Uterus (tissue), 4 donors: Measurements from ENCODE around the gene TMEM114. TPM values are rescaled to one million over a fixed set of nuclear protein-coding genes. Genes with fewer than 3 reads are reported as not detected.

ENCODE experiments used
- DNase-seq, 2 donors: peaks; one replicate each; pipeline ENCODE4 v3.0.0-alpha.2; 2019 to 2020
- H3K27ac ChIP-seq, 2 donors: fragments of 200-600 bp; sonication (generic); 1 replicate in 1 of 2; 2 replicates in 1 of 2; pipeline ENCODE4 v1.5.1; 2016 to 2018
- H3K27me3 ChIP-seq, 2 donors: fragments of 200-600 bp; sonication (generic); one replicate each; pipeline ENCODE4 v1.5.1; 2018 to 2019; ENCODE audit warnings: control low read depth in 1 of 2
- H3K36me3 ChIP-seq, 2 donors: fragments of 200-600 bp; sonication (generic); one replicate each; pipeline ENCODE4 v1.5.1; 2019; ENCODE audit warnings: control low read depth in 1 of 2
- H3K4me1 ChIP-seq, 2 donors: fragments of 200-600 bp; sonication (generic); one replicate each; pipeline ENCODE4 v1.5.1; 2018 to 2019; ENCODE audit warnings: control low read depth in 1 of 2
- H3K4me3 ChIP-seq, 2 donors: fragments of 200-600 bp; sonication (generic); 1 replicate in 1 of 2; 2 replicates in 1 of 2; pipeline ENCODE4 v1.5.1; 2018 to 2019; ENCODE audit warnings: mild to moderate bottlenecking in 1 of 2
- H3K9me3 ChIP-seq, 2 donors: fragments of 200-600 bp; sonication (generic); one replicate each; pipeline ENCODE4 v1.5.1; 2019; ENCODE audit warnings: control low read depth in 1 of 2
- POLR2A ChIP-seq, 2 donors: fragments of 450-650 bp; IDR thresholded peaks; one replicate each; pipeline ENCODE4 v1.6.1; 2016; ENCODE audit warnings: antibody characterized with exemption in 2 of 2, mild to moderate bottlenecking in 1 of 2, moderate library complexity in 1 of 2
- intact Hi-C: fragments of 100-400 bp; cut with DNase I; formaldehyde crosslinking; loops from one replicate; pipeline ENCODE4 v1.15.1; 2023; ENCODE audit warnings: low total_unique reads
- total RNA-seq, 4 donors: library from RNA; depleted of rRNA in 3 of 4; stranded (reverse); fragments of >200 nt in 3 of 4; gene quantifications; one replicate each; pipeline versions ENCODE4 v1.1.0 to v1.2.4, GENCODE V29; 2014 to 2023
- TF ChIP-seq, protein P1 (sequence below), 4 experiments: fragments of 200-600 bp in 2 of 4; fragments of 450-650 bp in 2 of 4; sonication (generic) in 2 of 4; IDR thresholded peaks; one replicate each; pipeline ENCODE4 v1.5.1; 2016 to 2019; ENCODE audit warnings: antibody characterized with exemption in 4 of 4, mild to moderate bottlenecking in 2 of 4, moderate library complexity in 1 of 4
- donor health status: DM: yes; HTN: yes; CAD: no.

TMEM114 gene
- total RNA-seq, 4 donors from 2014 or later, result not detected

DNA sequence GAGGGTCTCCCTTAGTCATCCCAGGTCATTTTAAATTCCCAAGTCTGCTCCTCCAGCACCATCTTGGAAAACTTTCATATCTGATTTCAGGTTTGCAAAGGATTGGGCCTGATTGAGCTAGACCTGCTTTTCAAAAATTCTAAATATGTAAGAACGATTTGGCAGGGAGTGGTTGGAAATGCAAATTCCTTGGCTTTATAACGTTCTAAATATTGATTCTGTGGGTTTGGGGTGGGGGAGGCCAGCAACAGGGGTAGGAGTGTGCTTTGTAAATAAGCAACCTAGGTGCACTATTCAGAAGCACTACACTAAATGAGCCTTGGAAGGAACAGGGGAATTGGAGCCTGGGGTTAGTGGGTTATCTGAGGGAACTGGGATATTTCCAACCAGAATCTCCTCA, 47.9 kb downstream of the TMEM114 start:
- H3K4me3 ChIP-seq, result no peak overlapping the region
- H3K36me3 ChIP-seq, result no peaks in the 10 kb centered on the region
- DNase-seq, result no peak
- H3K27ac ChIP-seq, result no peak overlapping the region
- intact Hi-C loops, result no loop called here
- no peaks in the 10 kb centered on the region for H3K27me3 ChIP-seq
- TF ChIP-seq, protein P1, sequence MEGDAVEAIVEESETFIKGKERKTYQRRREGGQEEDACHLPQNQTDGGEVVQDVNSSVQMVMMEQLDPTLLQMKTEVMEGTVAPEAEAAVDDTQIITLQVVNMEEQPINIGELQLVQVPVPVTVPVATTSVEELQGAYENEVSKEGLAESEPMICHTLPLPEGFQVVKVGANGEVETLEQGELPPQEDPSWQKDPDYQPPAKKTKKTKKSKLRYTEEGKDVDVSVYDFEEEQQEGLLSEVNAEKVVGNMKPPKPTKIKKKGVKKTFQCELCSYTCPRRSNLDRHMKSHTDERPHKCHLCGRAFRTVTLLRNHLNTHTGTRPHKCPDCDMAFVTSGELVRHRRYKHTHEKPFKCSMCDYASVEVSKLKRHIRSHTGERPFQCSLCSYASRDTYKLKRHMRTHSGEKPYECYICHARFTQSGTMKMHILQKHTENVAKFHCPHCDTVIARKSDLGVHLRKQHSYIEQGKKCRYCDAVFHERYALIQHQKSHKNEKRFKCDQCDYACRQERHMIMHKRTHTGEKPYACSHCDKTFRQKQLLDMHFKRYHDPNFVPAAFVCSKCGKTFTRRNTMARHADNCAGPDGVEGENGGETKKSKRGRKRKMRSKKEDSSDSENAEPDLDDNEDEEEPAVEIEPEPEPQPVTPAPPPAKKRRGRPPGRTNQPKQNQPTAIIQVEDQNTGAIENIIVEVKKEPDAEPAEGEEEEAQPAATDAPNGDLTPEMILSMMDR (IDR thresholded peaks at IDR 0.05), result no peak
- TF ChIP-seq POLR2A (IDR thresholded peaks at IDR 0.05), result no peak
- no peaks in the 10 kb centered on the region for H3K4me1 ChIP-seq
- no peaks in the 10 kb centered on the region for H3K9me3 ChIP-seq

DNA sequence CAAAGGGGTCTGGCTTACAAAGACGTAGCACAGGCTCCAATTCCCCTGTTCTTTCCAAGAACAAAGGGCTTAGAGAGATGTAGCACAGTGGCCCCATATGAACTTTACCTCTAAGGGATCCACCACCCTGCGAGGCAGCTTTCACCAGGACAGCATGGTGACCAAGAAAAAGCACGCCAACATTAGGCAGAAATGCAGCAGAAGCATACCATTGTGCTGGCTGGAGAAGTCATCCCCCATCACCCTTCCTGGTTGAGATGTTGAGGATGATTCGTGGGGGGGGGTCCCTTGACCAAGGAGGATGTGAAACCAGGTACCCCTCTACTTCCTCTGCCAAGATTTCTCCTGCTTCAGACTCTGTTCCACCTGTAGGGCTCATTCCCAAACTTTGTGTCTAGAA, 48.4 kb downstream of the TMEM114 start:
- DNase-seq, result no peak
- H3K9me3 ChIP-seq, result no peaks in the 10 kb centered on the region
- intact Hi-C loops, result no loop called here
- no peak overlapping the region for H3K4me3 ChIP-seq
- no peaks in the 10 kb centered on the region for H3K36me3 ChIP-seq
- no peak overlapping the region for H3K27ac ChIP-seq
- no peaks in the 10 kb centered on the region for H3K4me1 ChIP-seq
- no peak for TF ChIP-seq POLR2A (IDR thresholded peaks at IDR 0.05)
- TF ChIP-seq, protein P1 (IDR thresholded peaks at IDR 0.05), result no peak
- no peaks in the 10 kb centered on the region for H3K27me3 ChIP-seq

DNA sequence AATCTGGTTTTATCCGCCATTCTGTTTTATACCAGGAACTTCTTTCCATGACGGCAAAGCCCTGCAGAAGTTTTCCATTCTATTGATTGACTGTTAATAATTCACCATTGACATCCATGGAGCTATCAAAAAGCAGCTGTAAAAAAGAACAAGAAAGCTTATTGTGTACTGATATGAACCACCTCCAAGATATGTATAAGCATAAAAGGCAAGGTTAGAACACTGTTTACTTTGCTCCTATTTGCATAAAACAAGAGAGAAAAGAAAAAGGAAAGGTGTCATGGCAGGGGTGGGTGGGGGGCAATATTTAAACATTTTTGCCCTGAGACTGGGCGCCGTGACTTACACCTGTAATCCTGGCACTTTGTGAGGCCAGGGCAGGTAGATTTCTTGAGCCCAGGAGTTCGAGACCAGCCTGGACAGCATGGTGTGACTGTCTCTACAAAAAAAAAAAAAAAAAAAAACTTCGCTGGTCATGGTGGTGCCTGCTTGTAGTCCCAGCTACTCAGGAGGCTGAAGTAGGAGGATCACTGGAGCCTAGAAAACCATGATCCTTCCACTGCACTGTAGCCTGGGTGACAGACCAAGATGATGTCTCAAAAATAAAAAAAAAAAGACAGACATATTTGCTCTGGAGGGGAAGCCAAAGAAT, 52.5 kb downstream of the TMEM114 start:
- no peak for DNase-seq
- TF ChIP-seq, protein P1 (IDR thresholded peaks at IDR 0.05), result no peak
- TF ChIP-seq POLR2A (IDR thresholded peaks at IDR 0.05), result no peak
- Histone ChIP-seq H3K4me3 (no peak overlapping the region), H3K27ac (no peak overlapping the region), H3K4me1 (no peaks in the 10 kb centered on the region), H3K9me3 (no peaks in the 10 kb centered on the region), H3K27me3 (no peaks in the 10 kb centered on the region), H3K36me3 (no peaks in the 10 kb centered on the region)
- intact Hi-C loops, result no loop called here

DNA sequence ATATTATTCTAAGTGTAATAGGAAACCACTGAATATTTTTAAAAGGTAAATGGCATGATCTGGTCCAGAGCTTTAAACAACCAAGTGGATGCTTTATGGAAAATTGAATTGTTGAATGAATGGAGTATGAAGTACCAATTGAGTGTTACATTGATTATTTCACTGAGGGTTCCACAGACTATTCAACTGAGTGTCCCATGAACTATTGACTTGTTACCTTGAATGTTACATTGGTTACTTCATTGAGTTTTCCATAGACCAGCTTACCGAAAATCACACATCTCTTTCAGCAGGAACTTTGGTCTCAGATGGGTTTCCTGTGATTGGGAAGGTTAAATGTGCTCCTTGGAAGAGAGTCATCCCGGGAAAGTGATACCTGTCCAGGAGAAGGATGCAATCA, 56.8 kb downstream of the TMEM114 start:
- TF ChIP-seq, protein P1 (IDR thresholded peaks at IDR 0.05), result no peak
- no peaks in the 10 kb centered on the region for H3K9me3 ChIP-seq
- H3K4me3 ChIP-seq, result no peak overlapping the region
- H3K27me3 ChIP-seq, result no peaks in the 10 kb centered on the region
- H3K36me3 ChIP-seq, result no peaks in the 10 kb centered on the region
- H3K4me1 ChIP-seq, result no peaks in the 10 kb centered on the region
- intact Hi-C loops, result no loop called here
- H3K27ac ChIP-seq, result no peak overlapping the region
- no peak for DNase-seq

DNA sequence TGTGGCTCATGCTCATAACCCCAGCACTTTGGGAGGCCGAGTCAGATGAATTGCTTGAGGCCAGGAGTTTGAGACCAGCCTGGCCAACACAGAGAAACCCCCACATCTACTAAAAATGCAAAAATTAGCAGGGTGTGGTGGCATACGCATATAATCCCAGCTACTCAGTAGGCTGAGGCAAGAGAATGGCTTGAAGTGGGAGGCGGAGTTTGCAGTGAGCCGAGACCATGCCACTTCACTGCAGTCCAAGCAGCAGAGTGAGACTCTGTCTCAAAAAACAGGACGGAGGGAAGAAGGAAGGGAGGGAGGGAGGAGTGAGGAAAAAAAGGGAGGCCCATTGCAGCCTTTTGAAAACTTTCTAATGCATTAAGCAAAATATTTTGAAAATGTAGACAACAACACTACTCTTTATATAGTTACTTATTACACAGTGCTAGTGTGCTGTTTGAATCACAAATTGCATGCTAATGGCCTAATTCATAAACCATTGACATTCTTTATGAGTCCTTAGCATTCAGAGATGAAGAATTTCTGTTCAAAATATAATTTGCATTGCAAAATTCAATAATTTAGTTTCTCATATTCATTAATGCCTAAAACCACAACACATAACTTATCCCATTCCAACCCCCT, 59.4 kb downstream of the TMEM114 start:
- no peak for DNase-seq

More for the DNA sequence above, 59.4 kb downstream of the TMEM114 start:
- H3K27ac ChIP-seq, result no peak overlapping the region
- H3K9me3 ChIP-seq, result no peaks in the 10 kb centered on the region
- H3K27me3 ChIP-seq, result no peaks in the 10 kb centered on the region
- no peak for TF ChIP-seq POLR2A (IDR thresholded peaks at IDR 0.05)
- TF ChIP-seq, protein P1 (IDR thresholded peaks at IDR 0.05), result no peak
- H3K36me3 ChIP-seq, result no peaks in the 10 kb centered on the region
- intact Hi-C loops, result no loop called here
- H3K4me1 ChIP-seq, result no peaks in the 10 kb centered on the region
- no peak overlapping the region for H3K4me3 ChIP-seq
